H1 (cell line): ENCODE data around the gene CD59. TPM values are rescaled to one million over a fixed set of nuclear protein-coding genes. Genes with fewer than 3 reads are reported as not detected.

Source experiments
- HDAC6 ChIP-seq: IDR thresholded peaks from one replicate; pipeline ENCODE4 v1.7.1; 2012; ENCODE audit warnings: low read depth, mild to moderate bottlenecking, inconsistent platforms, low read length, moderate library complexity
- PHF8 ChIP-seq: fragments of 200-600 bp; sonication (generic); conservative IDR thresholded peaks from 2 replicates; pipeline ENCODE4 v1.7.1; 2012; ENCODE audit warnings: low read depth, mild to moderate bottlenecking, inconsistent platforms, low read length, moderate library complexity
- SAP30 ChIP-seq: fragments of 300-600 bp; sonication (generic); IDR thresholded peaks from 2 replicates; pipeline ENCODE4 v1.7.1; 2012; ENCODE audit warnings: low read length, moderate library complexity, mild to moderate bottlenecking, inconsistent platforms; ENCODE audit not compliant: insufficient read depth, insufficient replicate concordance
- polyA plus RNA-seq, 7 experiments: library from polyadenylated mRNA; depleted of rRNA in 3 of 7; stranded (reverse) in 5 of 7; unstranded in 2 of 7; fragments of >200 nt in 5 of 7; fragments of 200-250 nt in 2 of 7; gene quantifications; 1 replicate in 5 of 7; 2 replicates in 1 of 7; 4 replicates in 1 of 7; pipeline versions ENCODE4 v1.2.1 to v1.2.3, GENCODE V29; 2011 to 2013; ENCODE audit warnings: missing spikeins in 2 of 7, mixed read lengths in 2 of 7
- total RNA-seq: library from RNA; stranded (reverse); fragmentation: NEBNext Ultra II Directional; extraction: Animal tissue kit (Norgen Biotek cat#: 25700); gene quantifications from 2 replicates; pipeline ENCODE4 v1.2.1, GENCODE V29; 2021
- TF ChIP-seq, protein P1 (sequence below): fragments of 300-600 bp; sonication (generic); IDR thresholded peaks from 2 replicates; pipeline ENCODE4 v1.7.1; 2012; ENCODE audit warnings: low read length, moderate library complexity, mild to moderate bottlenecking, inconsistent platforms; ENCODE audit not compliant: insufficient replicate concordance

CD59 gene
- total and polyA plus RNA-seq, 2 of the 8 experiments (the other 6 are each of a cell fraction or from before 2014, with no cell fraction given): 63.1 to 90.3 TPM

DNA sequence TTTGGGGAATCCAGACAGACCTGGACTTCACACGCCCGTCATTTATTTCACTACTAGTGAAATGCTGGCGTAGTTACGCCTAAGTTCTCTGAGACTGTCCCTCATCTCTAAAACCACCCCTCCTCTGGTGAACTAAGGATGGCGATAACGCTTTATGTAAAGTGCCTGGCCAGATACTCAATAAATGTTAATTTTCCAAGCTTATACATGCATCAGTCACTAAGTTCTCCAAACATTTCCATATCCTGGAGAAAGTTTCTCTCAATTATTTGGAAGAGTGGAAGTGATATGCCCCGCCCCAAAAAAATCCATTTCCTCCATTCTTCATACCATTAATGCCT, 39.2 kb upstream of the CD59 start (continued):
- TF ChIP-seq, protein P1, sequence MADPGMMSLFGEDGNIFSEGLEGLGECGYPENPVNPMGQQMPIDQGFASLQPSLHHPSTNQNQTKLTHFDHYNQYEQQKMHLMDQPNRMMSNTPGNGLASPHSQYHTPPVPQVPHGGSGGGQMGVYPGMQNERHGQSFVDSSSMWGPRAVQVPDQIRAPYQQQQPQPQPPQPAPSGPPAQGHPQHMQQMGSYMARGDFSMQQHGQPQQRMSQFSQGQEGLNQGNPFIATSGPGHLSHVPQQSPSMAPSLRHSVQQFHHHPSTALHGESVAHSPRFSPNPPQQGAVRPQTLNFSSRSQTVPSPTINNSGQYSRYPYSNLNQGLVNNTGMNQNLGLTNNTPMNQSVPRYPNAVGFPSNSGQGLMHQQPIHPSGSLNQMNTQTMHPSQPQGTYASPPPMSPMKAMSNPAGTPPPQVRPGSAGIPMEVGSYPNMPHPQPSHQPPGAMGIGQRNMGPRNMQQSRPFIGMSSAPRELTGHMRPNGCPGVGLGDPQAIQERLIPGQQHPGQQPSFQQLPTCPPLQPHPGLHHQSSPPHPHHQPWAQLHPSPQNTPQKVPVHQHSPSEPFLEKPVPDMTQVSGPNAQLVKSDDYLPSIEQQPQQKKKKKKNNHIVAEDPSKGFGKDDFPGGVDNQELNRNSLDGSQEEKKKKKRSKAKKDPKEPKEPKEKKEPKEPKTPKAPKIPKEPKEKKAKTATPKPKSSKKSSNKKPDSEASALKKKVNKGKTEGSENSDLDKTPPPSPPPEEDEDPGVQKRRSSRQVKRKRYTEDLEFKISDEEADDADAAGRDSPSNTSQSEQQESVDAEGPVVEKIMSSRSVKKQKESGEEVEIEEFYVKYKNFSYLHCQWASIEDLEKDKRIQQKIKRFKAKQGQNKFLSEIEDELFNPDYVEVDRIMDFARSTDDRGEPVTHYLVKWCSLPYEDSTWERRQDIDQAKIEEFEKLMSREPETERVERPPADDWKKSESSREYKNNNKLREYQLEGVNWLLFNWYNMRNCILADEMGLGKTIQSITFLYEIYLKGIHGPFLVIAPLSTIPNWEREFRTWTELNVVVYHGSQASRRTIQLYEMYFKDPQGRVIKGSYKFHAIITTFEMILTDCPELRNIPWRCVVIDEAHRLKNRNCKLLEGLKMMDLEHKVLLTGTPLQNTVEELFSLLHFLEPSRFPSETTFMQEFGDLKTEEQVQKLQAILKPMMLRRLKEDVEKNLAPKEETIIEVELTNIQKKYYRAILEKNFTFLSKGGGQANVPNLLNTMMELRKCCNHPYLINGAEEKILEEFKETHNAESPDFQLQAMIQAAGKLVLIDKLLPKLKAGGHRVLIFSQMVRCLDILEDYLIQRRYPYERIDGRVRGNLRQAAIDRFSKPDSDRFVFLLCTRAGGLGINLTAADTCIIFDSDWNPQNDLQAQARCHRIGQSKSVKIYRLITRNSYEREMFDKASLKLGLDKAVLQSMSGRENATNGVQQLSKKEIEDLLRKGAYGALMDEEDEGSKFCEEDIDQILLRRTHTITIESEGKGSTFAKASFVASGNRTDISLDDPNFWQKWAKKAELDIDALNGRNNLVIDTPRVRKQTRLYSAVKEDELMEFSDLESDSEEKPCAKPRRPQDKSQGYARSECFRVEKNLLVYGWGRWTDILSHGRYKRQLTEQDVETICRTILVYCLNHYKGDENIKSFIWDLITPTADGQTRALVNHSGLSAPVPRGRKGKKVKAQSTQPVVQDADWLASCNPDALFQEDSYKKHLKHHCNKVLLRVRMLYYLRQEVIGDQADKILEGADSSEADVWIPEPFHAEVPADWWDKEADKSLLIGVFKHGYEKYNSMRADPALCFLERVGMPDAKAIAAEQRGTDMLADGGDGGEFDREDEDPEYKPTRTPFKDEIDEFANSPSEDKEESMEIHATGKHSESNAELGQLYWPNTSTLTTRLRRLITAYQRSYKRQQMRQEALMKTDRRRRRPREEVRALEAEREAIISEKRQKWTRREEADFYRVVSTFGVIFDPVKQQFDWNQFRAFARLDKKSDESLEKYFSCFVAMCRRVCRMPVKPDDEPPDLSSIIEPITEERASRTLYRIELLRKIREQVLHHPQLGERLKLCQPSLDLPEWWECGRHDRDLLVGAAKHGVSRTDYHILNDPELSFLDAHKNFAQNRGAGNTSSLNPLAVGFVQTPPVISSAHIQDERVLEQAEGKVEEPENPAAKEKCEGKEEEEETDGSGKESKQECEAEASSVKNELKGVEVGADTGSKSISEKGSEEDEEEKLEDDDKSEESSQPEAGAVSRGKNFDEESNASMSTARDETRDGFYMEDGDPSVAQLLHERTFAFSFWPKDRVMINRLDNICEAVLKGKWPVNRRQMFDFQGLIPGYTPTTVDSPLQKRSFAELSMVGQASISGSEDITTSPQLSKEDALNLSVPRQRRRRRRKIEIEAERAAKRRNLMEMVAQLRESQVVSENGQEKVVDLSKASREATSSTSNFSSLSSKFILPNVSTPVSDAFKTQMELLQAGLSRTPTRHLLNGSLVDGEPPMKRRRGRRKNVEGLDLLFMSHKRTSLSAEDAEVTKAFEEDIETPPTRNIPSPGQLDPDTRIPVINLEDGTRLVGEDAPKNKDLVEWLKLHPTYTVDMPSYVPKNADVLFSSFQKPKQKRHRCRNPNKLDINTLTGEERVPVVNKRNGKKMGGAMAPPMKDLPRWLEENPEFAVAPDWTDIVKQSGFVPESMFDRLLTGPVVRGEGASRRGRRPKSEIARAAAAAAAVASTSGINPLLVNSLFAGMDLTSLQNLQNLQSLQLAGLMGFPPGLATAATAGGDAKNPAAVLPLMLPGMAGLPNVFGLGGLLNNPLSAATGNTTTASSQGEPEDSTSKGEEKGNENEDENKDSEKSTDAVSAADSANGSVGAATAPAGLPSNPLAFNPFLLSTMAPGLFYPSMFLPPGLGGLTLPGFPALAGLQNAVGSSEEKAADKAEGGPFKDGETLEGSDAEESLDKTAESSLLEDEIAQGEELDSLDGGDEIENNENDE: no peak
- TF ChIP-seq SAP30: no peak
- TF ChIP-seq PHF8: no peak
- no peak for TF ChIP-seq HDAC6
